ENCODE results near the gene NEUROG2.

The NEUROG2 gene

DNA sequence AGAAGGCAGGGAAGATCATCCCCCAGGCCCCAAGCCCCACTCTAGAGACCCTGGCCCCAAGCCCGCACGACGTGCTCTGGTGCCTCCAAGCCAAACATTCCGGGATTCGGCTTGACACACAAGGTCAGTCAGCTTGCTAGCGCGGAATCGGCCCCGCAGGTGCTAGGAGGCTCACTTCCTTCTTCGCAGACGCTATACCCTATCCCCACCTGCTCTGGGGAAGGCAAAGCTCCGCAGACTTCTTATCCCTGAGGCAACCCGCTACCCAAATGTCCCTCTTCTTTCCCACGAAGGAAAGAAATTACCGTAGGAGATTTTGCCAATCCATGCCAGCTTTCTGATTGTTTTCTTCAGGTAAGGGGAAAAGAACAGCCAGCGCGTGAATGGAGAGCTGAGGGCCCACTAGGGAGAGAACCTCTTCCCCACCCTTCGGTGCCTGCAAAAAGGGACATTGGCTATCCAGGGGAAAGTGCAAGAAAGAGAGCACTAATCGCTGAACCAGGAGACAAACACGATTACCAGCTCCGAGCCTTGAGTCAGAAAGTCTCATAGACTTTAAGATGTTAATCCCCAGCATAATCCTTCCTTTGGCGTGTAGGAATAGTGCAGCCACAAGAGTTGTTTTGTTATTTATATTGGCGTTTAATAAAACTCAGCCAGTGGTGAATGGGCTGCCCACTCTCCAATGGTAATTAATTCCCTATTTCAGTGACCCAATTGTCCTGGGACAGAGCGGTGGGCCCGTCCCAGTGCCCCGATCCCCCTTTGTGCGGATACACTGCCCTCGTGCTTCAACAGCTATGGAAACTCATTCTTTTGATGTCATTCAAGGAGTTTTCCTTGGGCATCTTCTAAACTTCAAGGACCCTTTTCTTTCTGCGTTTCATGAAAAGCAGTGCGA is 5.4 kb upstream of the NEUROG2 start:
- DNase-seq (ENCODE audit: extremely low read depth in 1 of 2, low read depth in 1 of 2): no peak

DNA sequence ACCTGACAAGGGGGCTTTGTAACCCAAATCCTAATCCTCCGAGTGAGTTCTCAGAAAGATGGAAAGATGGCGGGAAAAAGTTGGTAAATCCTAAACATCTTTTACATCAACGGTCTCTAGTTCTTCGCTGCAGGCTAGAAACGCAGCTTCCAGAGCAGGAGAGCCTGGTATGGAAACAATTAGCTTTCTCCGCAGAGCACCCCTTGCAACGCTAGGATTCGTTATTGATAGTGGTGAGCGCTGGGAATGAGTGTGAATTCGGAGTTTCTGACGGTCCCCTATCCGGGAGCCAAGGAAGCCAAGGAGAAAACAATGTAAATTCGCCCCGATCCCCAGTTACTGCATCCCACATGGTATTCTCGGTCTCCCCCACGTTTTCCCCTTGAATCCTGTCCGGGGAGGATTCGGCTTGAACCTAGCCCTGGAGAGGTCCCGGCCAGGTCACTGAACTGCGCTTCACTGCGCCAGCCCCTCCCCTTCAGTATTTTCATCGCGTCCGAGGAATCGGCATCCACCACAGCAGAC is 4.7 kb upstream of the NEUROG2 start:
- no peak for DNase-seq (ENCODE audit: extremely low read depth in 1 of 2, low read depth in 1 of 2)

DNA sequence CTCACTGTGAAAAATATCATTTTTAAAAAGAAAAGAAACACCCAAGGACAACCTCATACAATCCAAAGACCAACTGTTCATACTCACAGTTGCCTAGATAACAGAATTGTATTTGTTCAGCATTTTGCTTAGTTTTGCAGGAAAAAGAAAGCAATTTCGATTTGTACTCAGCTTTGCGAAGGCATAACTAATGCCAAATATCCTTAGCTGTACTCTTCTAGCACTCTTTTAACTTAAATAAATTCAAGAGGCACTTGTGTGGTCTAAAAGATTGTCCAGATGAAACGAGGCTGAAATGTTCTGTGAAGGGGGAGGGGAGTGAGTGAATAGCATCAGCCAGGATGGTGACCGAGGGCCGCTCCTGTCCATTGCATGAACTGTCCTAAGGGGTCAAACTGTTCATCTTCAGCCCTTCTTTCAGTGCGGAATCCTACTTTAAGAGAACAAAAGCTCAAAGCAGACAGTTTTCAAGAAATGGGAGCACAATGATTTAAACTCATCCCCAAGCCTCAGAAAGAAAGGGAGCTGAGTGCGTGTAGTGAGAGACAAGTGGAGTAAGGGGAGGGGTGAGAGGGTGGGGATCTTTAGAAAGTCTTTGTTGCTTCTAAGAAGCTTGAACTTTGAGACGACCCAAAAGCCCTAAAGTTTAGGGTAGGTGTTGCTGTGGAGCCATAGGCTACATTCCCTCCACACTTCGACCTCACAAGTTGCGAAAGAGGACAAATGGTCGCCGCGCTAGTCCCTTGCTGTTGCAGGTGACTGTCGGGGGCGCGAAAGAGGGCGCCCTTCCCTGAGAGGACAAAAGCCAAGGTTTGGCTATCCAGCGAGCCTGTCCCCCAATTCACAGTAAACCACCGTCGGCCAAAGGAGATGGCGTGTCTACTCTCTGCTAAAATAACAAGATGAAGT is 4.0 kb upstream of the NEUROG2 start:
- DNase-seq (ENCODE audit: extremely low read depth in 1 of 2, low read depth in 1 of 2): no peak

DNA sequence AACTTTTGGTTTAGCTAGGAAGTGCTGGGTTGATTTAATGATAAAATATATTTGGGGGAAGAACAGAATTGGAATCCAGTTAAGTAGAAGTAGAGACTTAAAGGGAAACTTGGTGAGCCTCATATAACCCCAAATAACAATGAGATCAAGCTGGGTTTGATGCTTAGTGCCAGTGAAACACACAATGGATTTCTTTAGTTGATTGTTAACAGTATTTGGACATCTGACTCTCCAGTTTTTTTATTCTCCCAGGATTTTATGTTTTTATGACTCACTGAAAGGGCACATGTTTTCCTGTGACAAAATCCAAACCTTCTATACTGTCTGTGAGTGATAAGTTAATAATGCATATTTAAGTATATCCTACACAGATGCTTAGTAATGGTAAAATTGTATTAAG is 2.7 kb upstream of the NEUROG2 start:
- DNase-seq (ENCODE audit: extremely low read depth in 1 of 2, low read depth in 1 of 2): no peak

DNA sequence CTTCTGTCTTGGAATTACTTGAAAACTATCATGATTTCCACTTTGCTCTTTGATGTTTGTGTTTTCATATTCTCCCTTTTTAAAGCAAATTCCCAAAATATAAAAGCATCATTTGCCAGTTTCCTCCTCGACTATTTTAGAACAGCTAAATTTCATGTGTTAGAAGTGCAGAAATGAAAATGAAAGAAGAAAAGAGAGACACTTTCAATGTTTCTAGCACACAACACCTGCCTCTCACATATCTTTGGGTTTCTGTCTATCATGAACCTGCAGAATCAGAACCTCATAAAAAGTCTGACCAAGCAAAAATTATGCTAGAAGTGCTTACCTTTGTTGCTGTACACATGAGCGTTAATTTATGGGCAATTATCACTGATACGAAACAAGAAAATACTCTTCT is 1.9 kb upstream of the NEUROG2 start:
- DNase-seq (ENCODE audit: extremely low read depth in 1 of 2, low read depth in 1 of 2): no peak

DNA sequence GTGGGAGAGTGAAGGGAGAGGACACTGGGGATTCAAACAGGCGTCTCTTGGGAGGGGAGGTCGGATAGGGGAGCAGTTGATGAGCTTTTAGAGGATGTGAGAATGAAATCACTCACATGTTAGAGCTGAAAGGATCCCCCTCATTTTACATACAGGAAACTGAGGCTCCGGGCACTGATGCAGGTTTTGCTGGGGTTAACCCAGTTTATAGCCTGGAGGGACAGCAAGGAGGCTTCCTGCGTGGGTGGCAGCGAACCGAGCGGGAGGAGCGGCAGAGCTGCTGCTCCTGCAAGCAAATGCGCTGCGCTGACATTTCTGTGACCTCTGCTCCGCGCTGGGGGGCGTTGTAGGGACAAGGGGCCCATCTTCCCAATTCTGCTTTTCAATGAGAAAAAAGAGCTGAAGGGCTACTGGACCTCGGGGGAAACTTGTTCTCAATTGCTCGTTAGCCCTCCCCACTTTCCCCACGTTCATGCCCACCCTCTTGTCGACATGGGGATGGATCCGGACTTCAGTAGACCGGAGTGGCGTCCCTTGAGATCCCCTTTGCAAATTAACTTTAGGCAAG is 1.2 kb upstream of the NEUROG2 start:
- no peak for DNase-seq (ENCODE audit: extremely low read depth in 1 of 2, low read depth in 1 of 2)

DNA sequence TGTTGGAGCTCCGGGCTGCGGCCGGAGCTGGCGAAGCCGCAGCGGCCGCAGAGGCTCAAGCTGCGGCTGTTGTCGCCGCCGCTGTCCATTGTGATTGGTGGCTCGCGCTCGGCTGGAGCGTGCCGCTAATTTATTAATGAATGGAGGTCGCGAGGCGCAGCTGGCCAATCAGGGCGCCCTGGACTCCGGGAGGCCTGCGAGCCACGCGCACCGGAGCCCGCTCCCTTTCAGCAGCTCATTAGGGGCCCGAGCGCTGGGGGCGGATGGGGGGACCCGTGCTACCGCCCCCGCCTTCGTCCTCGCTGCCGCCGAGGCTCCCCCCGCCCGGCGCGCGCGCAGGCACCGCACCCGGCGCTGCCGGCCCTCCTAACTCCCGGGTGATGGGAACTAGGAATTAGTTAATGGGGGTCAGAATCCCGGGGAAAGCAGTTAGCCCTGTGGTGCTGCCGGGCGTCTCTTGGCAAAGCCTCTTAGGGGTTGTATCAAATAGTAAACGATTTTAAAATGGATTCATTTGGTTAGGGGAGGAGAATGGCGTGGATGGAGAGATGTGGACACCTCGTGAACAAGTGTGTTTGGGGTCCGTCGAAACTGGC is 589 bp upstream of the NEUROG2 start:
- DNase-seq (ENCODE audit: extremely low read depth in 1 of 2, low read depth in 1 of 2): no peak

DNA sequence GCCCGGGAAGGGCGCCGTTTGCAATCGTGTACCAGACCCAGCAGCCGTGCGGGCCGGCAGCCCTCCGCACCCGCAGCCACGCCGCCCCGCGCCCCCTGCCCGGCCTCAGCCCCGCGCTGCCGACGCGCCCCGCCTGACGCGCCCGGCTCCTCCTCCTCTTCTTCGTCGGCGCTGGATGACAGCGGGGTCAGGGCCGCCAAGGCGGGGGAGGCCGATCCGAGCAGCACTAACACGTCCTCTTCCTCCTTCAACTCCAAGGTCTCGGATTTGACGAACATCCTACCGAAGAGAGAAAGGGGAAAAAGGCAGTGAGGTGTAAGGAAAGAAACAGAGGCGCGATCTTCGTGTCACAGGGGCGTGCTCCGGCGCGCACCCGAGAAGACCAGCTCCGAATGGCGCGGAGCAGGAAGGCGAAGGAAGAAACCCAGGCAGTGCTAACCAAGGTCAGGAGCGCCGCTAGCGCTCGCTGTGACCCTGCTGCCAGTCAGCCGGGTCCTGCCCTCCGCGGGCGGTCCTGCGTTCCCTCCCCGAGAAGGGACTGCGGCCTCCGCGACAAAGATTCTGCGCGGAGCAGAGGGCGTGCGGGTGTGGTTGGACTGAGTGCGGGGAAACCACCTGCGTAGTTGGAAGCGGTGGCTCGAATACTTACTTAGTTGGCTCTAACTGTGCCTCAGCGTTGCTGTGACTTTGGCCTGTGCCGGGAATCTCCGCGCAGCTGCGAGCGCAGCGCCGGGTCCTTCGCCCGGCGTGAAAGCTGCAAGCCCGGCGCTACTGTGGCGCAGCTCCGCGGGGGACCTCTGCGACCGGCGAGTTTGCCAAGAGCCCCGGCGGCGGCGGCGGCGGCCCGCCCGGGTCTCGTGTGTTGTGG is 548 bp downstream of the NEUROG2 start:
- no peak for DNase-seq (ENCODE audit: extremely low read depth in 1 of 2, low read depth in 1 of 2)

DNA sequence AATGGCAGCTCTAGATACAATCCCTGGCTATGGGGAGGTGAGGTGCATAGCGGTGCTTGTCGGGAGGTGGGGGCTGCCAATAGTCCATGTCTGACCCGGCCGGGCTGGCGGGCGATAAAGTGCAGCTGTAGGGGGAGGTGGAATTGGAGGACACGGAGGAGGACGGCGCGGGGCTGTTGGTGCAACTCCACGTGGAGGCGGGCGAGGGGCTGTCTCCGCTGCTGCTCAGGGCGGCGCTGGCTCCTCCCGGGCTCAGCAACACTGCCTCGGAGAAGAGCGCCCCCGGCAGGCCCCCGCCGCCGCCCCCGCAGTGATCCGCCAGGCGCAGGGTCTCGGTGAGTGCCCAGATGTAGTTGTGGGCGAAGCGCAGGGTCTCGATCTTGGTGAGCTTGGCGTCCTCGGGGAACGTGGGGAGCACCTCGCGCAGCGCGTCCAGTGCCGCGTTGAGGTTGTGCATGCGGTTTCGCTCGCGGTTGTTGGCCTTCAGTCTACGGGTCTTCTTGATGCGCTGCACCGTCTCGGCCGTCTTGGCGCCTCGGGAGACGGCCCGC is 1.3 kb downstream of the NEUROG2 start:
- DNase-seq (ENCODE audit: extremely low read depth in 1 of 2, low read depth in 1 of 2): no peak

DNA sequence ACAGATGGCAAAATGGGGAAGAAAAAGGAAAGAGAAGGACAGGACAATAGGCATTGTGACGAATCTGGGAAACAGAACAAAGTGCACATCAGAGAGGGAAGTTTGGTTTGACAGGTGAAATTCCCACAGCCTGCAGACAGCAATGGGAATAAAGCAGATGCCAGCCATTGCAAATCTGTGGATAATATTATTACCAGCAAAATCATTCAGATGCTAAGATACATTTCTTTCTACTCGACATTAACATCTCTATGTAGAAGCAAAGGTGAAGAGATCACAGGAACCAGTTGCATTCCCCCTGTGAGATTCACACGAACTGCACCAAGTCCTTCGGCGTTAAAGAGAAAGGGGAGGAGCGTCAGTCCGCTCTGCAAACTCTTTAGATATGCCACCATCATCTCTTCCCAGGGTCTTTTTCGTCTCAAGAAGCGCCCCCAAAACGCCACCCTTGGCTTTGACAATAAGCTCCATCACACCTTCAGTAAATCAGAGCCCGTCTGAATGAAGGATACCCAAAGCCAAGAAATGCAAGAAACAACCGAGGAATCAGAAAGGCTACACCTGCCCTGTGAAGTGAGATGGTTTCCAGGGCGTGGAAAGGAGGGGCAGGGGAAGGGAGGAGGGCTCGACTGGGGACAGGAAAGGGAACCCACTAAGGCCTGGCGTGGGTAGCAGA is 1.9 kb downstream of the NEUROG2 start:
- DNase-seq (ENCODE audit: extremely low read depth in 1 of 2, low read depth in 1 of 2): no peak

DNA sequence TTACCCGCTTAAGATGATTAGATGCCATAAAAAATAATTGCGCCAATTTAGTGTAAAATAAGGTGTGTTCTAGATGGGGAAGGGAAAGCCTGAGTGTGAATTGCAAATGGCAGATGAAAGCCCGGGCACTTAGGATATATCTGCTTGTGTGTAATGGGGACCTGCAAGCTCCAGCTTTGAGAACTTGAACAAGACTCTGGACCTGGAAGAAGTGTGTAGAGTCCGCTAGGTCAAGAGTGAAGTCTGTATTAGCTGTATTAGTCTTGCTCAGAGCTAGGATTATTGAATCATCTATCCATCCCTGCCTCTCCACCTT is 4.2 kb downstream of the NEUROG2 start:
- DNase-seq (ENCODE audit: extremely low read depth in 1 of 2, low read depth in 1 of 2): no peak

DNA sequence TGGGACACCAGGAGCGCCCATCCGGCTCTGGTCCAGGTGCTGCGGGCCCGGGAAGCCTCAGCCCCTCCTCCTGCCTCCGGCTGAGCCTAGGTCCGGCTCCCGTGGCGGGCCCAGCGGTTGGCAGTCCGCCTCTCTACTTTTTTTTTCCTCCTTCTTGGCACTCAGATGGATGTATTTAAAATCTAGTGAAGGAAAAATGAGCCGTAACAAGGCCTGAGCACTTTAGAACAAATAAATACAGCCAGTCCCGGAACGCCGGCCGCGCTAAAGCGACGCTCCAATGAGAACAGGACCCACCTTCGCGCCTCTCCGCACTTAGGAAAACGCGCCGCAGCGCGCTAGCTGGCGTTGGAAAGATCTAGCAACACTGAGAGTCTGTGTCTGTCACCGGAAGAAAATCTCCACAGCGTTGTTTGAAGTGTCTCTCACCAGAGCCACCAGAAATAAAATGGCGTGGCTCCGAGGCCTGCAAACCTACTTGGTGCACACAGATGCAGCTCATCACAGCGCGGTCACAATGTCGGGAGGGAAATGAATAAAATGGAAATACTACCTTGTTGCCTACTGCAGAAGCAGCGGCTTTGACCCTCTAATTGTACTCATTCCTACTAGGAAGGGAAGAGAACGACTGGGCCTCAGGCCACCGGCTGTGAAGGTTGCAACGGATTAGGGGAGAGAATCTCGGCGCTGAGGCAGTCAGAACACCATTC is 4.7 kb downstream of the NEUROG2 start:
- DNase-seq (ENCODE audit: extremely low read depth in 1 of 2, low read depth in 1 of 2): no peak

DNA sequence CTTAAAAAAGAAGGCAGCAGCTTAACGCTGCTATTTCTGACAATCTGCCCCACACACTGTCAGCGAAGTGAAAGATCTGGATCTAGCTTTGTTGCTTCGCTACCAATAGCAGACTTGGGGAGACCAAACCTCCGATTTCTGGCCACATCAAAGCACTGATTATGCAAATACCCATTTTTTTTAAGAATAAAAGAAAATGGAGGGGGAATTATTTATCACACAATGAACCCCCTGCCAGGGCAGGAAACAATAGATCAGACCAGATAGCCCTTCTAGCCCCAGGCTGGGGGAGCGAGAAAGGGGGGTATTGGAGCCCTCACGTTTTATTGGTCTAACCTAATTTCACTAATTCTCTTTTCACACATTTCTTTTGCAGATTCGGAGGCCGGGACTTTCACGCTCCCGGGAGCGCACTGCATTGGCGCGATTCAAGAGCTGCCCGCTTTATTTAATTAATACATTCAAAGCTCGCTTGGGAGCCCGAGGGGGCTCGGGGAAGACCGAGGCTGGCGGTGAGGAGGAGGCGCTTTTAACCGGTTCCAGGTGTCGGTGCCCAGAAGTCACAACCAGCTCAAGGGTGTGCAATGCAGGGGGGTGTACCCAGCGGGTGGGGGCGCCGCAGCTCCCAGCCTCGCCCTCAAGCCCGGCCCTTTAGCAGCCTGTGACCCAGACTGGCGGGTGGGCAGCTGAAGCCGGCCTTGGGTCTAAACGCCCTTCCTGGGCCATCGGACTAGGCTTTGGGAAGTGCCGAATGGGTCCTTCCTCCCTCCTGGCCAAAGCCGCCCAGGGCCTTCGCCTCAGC is 5.5 kb downstream of the NEUROG2 start:
- no peak for DNase-seq (ENCODE audit: extremely low read depth in 1 of 2, low read depth in 1 of 2)

DNA sequence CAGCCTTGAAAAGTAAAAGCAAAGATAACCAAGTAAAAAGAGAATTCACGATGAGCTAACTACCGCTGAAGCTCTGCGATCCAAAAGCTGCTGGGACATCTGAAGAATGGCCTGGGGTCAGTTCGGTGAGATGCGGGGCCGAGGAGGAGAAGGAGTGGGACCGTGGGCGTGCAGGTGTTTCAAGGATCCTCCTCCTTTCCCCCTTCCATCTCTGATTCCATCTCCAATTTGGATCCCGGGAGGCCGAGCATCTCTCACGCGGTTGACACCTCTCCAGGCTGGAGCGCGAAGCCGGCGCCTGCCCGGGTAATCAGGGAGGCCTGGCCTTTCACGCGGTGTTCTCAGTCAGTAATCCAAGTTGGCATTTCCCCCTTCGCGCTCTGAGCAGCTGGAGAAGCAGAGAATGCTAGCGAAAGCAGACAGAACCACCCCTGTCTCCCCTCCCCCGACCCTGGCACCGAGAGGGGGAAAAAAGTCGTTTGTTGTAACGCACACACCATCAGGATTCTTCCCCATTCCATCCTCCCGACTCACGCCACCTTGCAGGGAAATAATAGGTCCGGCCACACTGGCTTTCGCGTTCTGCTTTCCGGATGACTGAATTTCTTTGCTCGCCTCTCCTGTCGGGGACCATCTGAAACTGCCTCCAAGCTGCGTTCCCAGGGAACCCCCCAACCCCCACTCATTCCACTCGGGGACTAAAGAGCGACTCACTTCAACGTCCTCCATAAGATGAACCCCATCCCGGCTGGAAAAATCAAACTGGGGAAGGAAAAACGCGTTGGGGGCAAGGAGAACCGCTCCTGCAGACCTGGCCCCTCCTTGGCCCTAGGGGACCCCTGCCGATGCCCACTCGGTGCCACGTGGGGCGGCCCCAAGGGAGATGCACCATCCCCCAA is 6.5 kb downstream of the NEUROG2 start:
- no peak for DNase-seq (ENCODE audit: extremely low read depth in 1 of 2, low read depth in 1 of 2)

DNA sequence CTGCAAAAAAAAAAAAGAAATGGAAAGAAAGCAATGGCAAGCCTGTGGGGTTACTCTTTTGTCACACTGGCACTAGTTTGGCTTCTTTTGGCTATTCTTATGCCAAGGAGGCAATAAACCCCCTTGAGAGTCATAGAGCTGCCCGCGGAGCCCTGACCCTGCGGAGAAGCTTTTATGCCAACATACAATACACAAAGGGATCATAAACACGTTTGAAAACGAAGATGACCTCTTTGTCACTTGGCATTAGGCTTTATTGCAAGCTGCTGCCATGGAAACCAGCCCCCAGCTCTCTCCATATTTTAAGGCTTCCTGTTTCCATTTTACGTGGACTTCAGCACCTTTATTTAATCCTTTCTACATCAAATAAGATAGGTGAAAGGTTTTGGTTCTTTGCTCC is 7.6 kb downstream of the NEUROG2 start:
- DNase-seq (ENCODE audit: extremely low read depth in 1 of 2, low read depth in 1 of 2): no peak

DNA sequence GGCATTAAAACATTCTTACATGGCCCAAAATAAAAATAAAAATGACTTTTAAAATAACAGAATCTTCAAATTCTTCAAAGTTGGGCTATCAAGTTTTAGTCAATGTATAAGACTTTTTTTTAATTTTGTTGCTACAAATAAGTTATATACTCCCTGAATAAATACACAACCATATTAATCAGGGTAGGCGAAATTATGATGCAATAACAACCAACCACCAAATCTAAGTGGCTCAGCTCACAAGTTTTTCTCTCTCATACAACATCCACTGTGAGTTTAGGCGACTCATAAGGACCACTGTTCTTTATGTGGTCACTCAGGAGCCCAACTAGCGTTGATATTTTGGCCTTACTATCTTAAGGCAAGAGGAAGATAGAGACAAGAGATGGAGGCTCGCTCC is 11.2 kb downstream of the NEUROG2 start:
- DNase-seq (ENCODE audit: extremely low read depth in 1 of 2, low read depth in 1 of 2): no peak

DNA sequence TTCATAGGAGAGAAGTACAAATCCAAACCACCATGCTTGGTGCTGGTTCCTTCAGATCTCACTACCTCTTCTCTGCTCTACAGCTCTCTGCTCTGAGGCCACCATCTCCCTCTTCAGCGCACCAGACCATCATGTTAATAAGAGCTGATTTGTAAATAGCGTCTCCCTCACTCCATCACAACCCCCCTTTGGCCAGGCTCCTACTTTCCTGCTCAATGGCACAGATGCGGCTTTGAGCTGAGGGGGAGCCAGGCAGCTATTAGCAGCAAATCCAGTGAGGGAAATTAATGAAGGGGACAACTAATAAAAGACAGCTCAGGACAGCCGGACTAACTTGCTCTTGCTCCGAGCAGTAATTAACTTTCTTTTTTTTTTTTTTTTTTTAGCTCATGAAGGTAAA is 13.1 kb downstream of the NEUROG2 start:
- DNase-seq (ENCODE audit: extremely low read depth in 1 of 2, low read depth in 1 of 2): no peak

Data from stimulated activated CD8-positive, alpha-beta memory T cell treated with anti-CD3 and anti-CD28 coated beads, Interleukin-7, amount 100 ng/mL, for 48 hours (primary cell).